ENCODE results near the gene CECR2.

DNA sequence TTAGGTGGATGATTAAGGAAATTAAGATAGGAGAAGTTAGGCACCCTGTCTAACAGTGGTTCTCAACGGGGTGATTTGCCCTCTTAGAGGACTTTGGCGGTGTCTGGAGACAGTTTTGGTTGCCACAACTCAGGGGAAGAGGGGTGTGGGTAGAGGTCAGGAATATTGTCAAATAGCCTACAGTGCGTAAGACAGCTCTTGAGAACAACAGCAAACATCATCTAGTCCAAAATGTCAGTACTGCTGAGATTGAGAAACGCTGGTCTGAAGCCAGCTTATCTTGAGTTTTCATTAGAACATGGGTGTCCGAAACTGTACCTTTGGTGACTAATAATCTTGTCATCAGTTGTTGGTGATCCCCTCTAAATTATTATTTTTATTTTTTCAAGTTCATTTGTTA lies 38.4 kb downstream of the CECR2 start:
- TF ChIP-seq, protein P1, sequence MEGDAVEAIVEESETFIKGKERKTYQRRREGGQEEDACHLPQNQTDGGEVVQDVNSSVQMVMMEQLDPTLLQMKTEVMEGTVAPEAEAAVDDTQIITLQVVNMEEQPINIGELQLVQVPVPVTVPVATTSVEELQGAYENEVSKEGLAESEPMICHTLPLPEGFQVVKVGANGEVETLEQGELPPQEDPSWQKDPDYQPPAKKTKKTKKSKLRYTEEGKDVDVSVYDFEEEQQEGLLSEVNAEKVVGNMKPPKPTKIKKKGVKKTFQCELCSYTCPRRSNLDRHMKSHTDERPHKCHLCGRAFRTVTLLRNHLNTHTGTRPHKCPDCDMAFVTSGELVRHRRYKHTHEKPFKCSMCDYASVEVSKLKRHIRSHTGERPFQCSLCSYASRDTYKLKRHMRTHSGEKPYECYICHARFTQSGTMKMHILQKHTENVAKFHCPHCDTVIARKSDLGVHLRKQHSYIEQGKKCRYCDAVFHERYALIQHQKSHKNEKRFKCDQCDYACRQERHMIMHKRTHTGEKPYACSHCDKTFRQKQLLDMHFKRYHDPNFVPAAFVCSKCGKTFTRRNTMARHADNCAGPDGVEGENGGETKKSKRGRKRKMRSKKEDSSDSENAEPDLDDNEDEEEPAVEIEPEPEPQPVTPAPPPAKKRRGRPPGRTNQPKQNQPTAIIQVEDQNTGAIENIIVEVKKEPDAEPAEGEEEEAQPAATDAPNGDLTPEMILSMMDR (IDR thresholded peaks at IDR 0.05; ENCODE audit: low read depth, low read length, poor library complexity, severe bottlenecking): no peak
- TF ChIP-seq EZH2phosphoT487 (IDR thresholded peaks at IDR 0.05; ENCODE audit: borderline replicate concordance, low read length): no peak

All from DOHH2 (cell line).